OCI-LY7 (cell line): ENCODE data around the gene SIK3. TPM values are rescaled to one million over a fixed set of nuclear protein-coding genes. Genes with fewer than 3 reads are reported as not detected.

Source experiments
- BruUV-seq: library from RNA; stranded (reverse); fragments of 400-500 nt; replicated peaks from 2 replicates; lab custom pipeline; 2021; lab: Mats Ljungman, UMichigan
- CTCF ChIA-PET: fragments of 300-600 bp; sonication (Branson Sonifier 250); formaldehyde crosslinking; loops from one replicate; lab custom pipeline; 2022; ENCODE audit warnings: antibody characterized with exemption; ENCODE audit not compliant: unreplicated experiment; lab: Charles Lee
- POLR2A ChIA-PET: fragments of 300-600 bp; sonication (Branson Sonifier 250); formaldehyde crosslinking; loops from one replicate; lab custom pipeline; 2022; ENCODE audit warnings: antibody characterized with exemption; lab: Charles Lee
- DNase-seq: peaks from one replicate; pipeline ENCODE4 v3.0.0-alpha.2; 2015; ENCODE audit warnings: low spot score
- H2AFZ ChIP-seq: fragments of 200-600 bp; sonication (generic), shearing (Covaris generic); 2 replicates; pipeline ENCODE4 v1.6.1; 2014; ENCODE audit warnings: mild to moderate bottlenecking, antibody characterized with exemption, low read length, moderate library complexity
- H3K27ac ChIP-seq: fragments of 200-600 bp; sonication (generic); 2 replicates; pipeline ENCODE4 v1.5.1; 2014; ENCODE audit warnings: mixed run types, low read depth, mild to moderate bottlenecking, moderate library complexity, low read length, inconsistent platforms; ENCODE audit not compliant: poor library complexity, severe bottlenecking
- H3K36me3 ChIP-seq: fragments of 200-600 bp; sonication (generic); 2 replicates; pipeline ENCODE4 v1.6.1; 2014; ENCODE audit warnings: mild to moderate bottlenecking, antibody characterized with exemption, low read length, moderate library complexity, mixed read lengths; ENCODE audit not compliant: insufficient read depth
- H3K4me1 ChIP-seq: fragments of 200-600 bp; sonication (generic); 2 replicates; pipeline ENCODE4 v1.5.1; 2014; ENCODE audit warnings: mild to moderate bottlenecking, low read length; ENCODE audit not compliant: insufficient read depth, poor library complexity, severe bottlenecking
- H3K4me2 ChIP-seq: fragments of 200-600 bp; sonication (generic); 2 replicates; pipeline ENCODE4 v1.6.1; 2014; ENCODE audit warnings: mild to moderate bottlenecking, low read length
- H3K4me3 ChIP-seq: fragments of 200-600 bp; sonication (generic); 2 replicates; pipeline ENCODE4 v1.5.1; 2014; ENCODE audit warnings: mild to moderate bottlenecking, low read depth, low read length; ENCODE audit not compliant: poor library complexity, severe bottlenecking
- H3K79me2 ChIP-seq: fragments of 200-600 bp; sonication (generic); 2 replicates; pipeline ENCODE4 v1.6.1; 2016; ENCODE audit warnings: low read depth, mild to moderate bottlenecking, low read length, moderate library complexity, mixed read lengths; ENCODE audit not compliant: insufficient read depth
- H3K9me2 ChIP-seq: fragments of 200-600 bp; sonication (generic); 2 replicates; pipeline ENCODE4 v1.6.1; 2016; ENCODE audit warnings: mild to moderate bottlenecking, low read length, mixed read lengths; ENCODE audit not compliant: insufficient read depth
- H3K9me3 ChIP-seq: fragments of 200-600 bp; sonication (generic); 2 replicates; pipeline ENCODE4 v1.6.1; 2014; ENCODE audit warnings: mild to moderate bottlenecking, mixed run types, low read length, mixed read lengths
- H4K20me1 ChIP-seq: fragments of 200-600 bp; sonication (generic); 2 replicates; pipeline ENCODE4 v1.6.1; 2014; ENCODE audit warnings: mild to moderate bottlenecking, antibody characterized with exemption, low read length, moderate library complexity, mixed read lengths; ENCODE audit not compliant: insufficient read depth
- CTCF ChIP-seq: fragments of 200-600 bp; sonication (generic); conservative IDR thresholded peaks from 2 replicates; pipeline ENCODE4 v1.5.1; 2014; ENCODE audit warnings: mild to moderate bottlenecking, antibody characterized with exemption, low read length, moderate library complexity, mixed read lengths
- EZH2phosphoT487 ChIP-seq: fragments of 200-600 bp; sonication (generic); IDR thresholded peaks from 2 replicates; pipeline ENCODE4 v1.6.1; 2018; ENCODE audit warnings: low read depth, borderline replicate concordance, mild to moderate bottlenecking, mixed run types, antibody characterized with exemption, low read length, moderate library complexity, mixed read lengths
- intact Hi-C: fragments of 100-400 bp; cut with micrococcal nuclease; formaldehyde crosslinking; loops from one replicate; pipeline ENCODE4 v1.10.0; 2022; ENCODE audit not compliant: unreplicated experiment
- total RNA-seq, 2 experiments: library from RNA; depleted of rRNA in 1 of 2; stranded (reverse); fragments of >200 nt in 1 of 2; shearing (Covaris generic) in 1 of 2; gene quantifications; 2 replicates each; pipeline ENCODE4 v1.2.3, GENCODE V29; 2014 to 2022

The SIK3 gene
- total RNA-seq, 2 experiments from 2014 or later: 29.3 to 72.9 TPM

GRCh38 chr11:116862185-116862584 is 236.0 kb downstream of the SIK3 start:
- Histone ChIP-seq H3K9me3 (no peaks in the 10 kb centered on the region), H3K4me3 (no peak overlapping the region), H3K4me2 (no peak overlapping the region), H3K36me3 (peaks cover 90% of the 10 kb centered on the region), H2AFZ (no peak overlapping the region), H3K79me2 (no peaks in the 10 kb centered on the region), H3K27ac (no peak overlapping the region), H3K4me1 (no peaks in the 10 kb centered on the region), H4K20me1 (no peaks in the 10 kb centered on the region), H3K9me2 (no peaks in the 10 kb centered on the region)
- ChIA-PET POLR2A (interaction anchor here (1.4 kb wide), 1 partner anchor 9 kb away, joined by 4 read pairs; no protein-coding TSS in a partner anchor), CTCF (interaction anchor here (1.0 kb wide), 1 partner anchor 26 kb away, joined by 3 read pairs; no protein-coding TSS in a partner anchor)
- intact Hi-C loops: no loop called here
- TF ChIP-seq EZH2phosphoT487 (no peak), CTCF (no peak)
- DNase-seq: no peak
- no TSS peak for BruUV-seq

DNA sequence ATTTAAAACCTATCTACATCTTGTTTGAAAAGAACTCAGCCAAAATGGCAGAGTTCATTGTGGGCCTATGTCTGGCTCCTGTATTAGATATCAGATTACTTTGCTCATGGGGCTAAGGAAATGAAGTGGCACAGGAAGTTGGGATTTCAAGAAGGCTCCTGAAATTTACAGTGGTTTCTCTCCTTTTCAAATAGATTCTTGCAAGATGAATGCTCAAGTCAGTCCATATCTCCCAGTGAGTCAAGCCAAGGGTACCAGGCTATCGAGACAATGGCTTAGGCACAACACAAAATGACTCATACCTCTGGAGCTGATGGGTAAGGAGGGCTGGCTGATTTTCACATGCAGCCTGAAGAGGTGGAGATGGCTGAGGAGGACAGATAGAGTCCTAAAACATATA is 236.7 kb downstream of the SIK3 start:
- no peaks in the 10 kb centered on the region for H4K20me1 ChIP-seq
- POLR2A ChIA-PET: interaction anchor here (1.4 kb wide), 1 partner anchor 8 kb away, joined by 4 read pairs; no protein-coding TSS in a partner anchor
- CTCF ChIA-PET: interaction anchor here (1.0 kb wide), 1 partner anchor 26 kb away, joined by 3 read pairs; no protein-coding TSS in a partner anchor
- H3K4me3 ChIP-seq: no peak overlapping the region
- no peak overlapping the region for H2AFZ ChIP-seq
- no peak for TF ChIP-seq CTCF
- TF ChIP-seq EZH2phosphoT487: no peak
- no peaks in the 10 kb centered on the region for H3K9me3 ChIP-seq
- DNase-seq: no peak
- no peak overlapping the region for H3K27ac ChIP-seq
- no peaks in the 10 kb centered on the region for H3K79me2 ChIP-seq
- no peak overlapping the region for H3K4me2 ChIP-seq
- peaks cover 90% of the 10 kb centered on the region for H3K36me3 ChIP-seq
- BruUV-seq: no TSS peak
- intact Hi-C loops: no loop called here
- no peaks in the 10 kb centered on the region for H3K9me2 ChIP-seq
- H3K4me1 ChIP-seq: no peaks in the 10 kb centered on the region

- Histone ChIP-seq H3K27ac (no peak overlapping the region), H3K4me1 (no peaks in the 10 kb centered on the region), H3K79me2 (no peaks in the 10 kb centered on the region), H2AFZ (no peak overlapping the region), H3K4me2 (no peak overlapping the region), H4K20me1 (no peaks in the 10 kb centered on the region), H3K4me3 (no peak overlapping the region), H3K9me3 (no peaks in the 10 kb centered on the region), H3K9me2 (no peaks in the 10 kb centered on the region), H3K36me3 (peaks cover 87% of the 10 kb centered on the region)
- POLR2A ChIA-PET: no interaction called here
- intact Hi-C loops: no loop called here
- CTCF ChIA-PET: no interaction called here
- BruUV-seq: no TSS peak
- TF ChIP-seq EZH2phosphoT487 (no peak), CTCF (no peak)
- DNase-seq: no peak
Measured at GRCh38 chr11:116860303-116860702, 237.9 kb downstream of the SIK3 start.
